Subcutaneous adipose tissue (tissue), 4 donors: ENCODE data around the gene RASSF5. TPM values are rescaled to one million over a fixed set of nuclear protein-coding genes. Genes with fewer than 3 reads are reported as not detected.

Experiments used
- CTCF ChIP-seq: fragments of 450-650 bp; IDR thresholded peaks from one replicate; pipeline ENCODE4 v1.5.1; 2016; ENCODE audit warnings: low read depth, mild to moderate bottlenecking, control low read depth, antibody characterized with exemption, moderate library complexity
- total RNA-seq, 4 donors: library from RNA; depleted of rRNA; stranded (reverse); fragments of >200 nt; gene quantifications; one replicate each; pipeline ENCODE4 v1.1.0, GENCODE V29; 2016

The RASSF5 gene
- total RNA-seq, 4 donors from 2014 or later = 5.2 to 17.3 (median 9.0) TPM

GRCh38 chr1:206486995-206487788 lies 20.1 kb upstream of the RASSF5 start:
- TF ChIP-seq CTCF = no peak

GRCh38 chr1:206487970-206488369 lies 19.4 kb upstream of the RASSF5 start:
- no peak for TF ChIP-seq CTCF

GRCh38 chr1:206488466-206488865 lies 18.9 kb upstream of the RASSF5 start:
- TF ChIP-seq CTCF = no peak

- no peak for TF ChIP-seq CTCF
These were observed 17.2 kb upstream of the RASSF5 start for GRCh38 chr1:206489980-206490770.

GRCh38 chr1:206490771-206491405 lies 16.4 kb upstream of the RASSF5 start:
- no peak for TF ChIP-seq CTCF

GRCh38 chr1:206491616-206492015 lies 15.7 kb upstream of the RASSF5 start:
- no peak for TF ChIP-seq CTCF

GRCh38 chr1:206492589-206492988 lies 14.7 kb upstream of the RASSF5 start:
- TF ChIP-seq CTCF = no peak
